Cardiac septum (tissue), 1 donor: ENCODE data around the gene INHBA. TPM values are rescaled to one million over a fixed set of nuclear protein-coding genes. Genes with fewer than 3 reads are reported as not detected.

Experiments
- DNase-seq: peaks from one replicate; pipeline ENCODE4 v3.0.0-alpha.2; 2020; ENCODE audit warnings: low spot score
- intact Hi-C: fragments of 100-400 bp; cut with DNase I; formaldehyde crosslinking; loops from one replicate; pipeline ENCODE4 v1.14.0; 2022
- total RNA-seq: library from RNA; stranded (reverse); fragmentation: NEBNext Ultra II Directional; extraction: Animal tissue kit (Norgen Biotek cat#: 25700); gene quantifications from one replicate; pipeline ENCODE4 v1.2.1, GENCODE V29; 2021
- donor health status: DM: no; HTN: no; CAD: no.

The INHBA gene
- total RNA-seq, 1 donor from 2014 or later: 14.1 TPM

GRCh38 chr7:41637049-41637448 lies 65.8 kb downstream of the INHBA start:
- intact Hi-C loops: no loop called here
- DNase-seq: no peak
